GM21447 (cell line): Measurements from ENCODE around the gene EIF3M.

Source experiments
- ATAC-seq: cut with Tn5 transposase; IDR thresholded peaks from one replicate; pipeline ENCODE4 v1.9.1; 2021; ENCODE audit not compliant: unreplicated experiment

EIF3M gene

DNA sequence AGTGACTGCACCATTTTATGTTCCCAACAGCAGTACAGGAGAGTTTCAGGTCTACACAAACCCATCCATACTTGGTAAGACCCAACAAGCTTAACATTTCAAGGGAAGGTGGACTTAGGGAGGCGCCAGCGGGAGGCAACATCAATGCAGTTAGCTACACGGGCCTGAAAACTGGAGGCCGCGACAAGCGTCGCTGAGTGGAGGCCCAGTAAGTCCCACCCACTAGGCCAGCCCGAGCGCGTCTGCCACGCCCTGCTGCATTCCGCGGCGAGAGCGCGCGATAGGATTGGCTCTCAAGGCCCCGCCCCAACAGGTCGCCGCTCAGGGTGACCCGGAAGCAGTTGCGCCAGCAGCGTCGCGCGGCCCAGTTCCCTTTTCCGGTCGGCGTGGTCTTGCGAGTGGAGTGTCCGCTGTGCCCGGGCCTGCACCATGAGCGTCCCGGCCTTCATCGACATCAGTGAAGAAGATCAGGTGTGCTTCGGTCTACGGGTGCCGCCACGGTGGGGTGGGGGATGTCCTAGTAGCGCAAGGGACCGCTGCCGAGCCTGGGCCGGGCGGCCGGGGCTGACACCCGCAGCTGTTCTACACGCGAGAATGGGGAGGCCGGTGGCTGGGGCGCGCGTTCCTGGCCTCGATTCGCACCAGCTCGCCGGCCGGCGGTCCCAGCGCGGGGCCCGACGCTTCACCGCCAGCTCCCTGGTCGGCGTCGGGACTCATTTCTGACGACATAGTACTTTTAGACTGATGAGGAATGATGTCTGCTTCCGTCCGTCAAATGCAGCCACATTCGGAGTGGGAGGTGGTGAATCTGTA is at the start of gene EIF3M:
EIF3M (plus strand) TSS at position 373 of the 813 bp plus-strand sequence; CDS start at position 430, 57 bp downstream.
- peak; percentile 93 for ATAC-seq

DNA sequence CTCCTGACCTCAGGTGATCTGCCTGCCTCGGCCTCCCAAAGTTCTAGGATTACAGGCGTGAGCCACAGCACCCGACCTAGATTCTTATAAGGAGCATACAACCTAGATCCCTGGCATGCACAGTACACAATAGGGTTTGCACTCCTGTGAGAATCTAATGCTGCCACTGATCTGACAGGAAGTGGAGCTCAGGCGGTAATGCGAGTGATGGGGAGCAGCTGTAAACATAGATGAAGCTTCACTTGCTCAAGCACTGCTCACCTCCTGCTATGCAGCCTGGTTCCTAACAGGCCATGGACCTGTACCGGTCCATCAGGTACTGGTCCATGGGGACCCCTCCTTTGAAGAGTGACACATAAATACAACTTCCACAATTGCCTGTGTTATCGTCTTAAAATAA is 44.8 kb upstream of the EIF3M start:
- no peak for ATAC-seq

DNA sequence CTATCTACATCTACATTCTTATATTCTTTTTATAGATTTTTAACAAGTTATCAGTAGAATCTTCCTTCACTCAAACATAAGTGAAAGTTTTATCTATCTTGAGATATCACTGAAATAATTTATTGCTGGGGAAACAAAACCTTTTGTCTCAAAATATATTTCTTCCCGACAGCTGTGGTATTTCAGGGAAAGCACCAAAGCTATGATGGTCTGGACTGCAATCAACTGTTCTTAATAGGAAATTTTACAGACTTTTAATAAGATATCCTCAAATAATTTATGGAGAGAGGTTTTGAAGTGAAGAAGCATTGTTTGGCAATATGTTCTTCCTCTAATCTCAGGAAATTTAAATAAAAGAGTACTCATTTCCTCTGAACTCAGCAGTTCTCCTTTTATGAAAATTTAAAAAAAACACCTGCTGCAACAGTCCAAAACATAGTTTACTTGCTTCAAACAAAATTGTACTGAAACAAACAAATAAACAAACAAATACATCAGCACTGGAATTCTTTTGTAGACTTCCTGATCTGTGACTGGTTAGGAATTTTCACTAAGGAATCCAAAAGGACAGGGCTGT is 33.9 kb upstream of the EIF3M start:
- ATAC-seq, result no peak

DNA sequence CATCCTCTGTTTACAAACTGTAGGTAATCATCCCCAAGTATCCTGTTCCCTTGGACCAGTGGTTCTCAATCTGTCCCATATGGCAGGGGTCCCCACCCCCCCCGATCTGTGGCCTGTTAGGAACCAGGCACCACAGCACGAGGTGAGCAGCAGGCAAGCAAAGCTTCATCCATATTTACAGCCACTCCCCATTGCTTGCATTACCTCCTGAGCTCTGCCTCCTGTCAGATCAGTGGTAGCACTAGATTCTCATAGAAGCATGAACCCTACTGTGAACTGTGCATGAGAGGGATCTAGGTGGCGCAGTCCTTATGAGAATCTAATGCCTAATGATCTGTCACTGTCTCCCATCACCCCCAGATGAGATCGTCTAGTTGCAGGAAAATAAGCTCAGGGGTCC is 33.4 kb upstream of the EIF3M start:
- ATAC-seq, result no peak

DNA sequence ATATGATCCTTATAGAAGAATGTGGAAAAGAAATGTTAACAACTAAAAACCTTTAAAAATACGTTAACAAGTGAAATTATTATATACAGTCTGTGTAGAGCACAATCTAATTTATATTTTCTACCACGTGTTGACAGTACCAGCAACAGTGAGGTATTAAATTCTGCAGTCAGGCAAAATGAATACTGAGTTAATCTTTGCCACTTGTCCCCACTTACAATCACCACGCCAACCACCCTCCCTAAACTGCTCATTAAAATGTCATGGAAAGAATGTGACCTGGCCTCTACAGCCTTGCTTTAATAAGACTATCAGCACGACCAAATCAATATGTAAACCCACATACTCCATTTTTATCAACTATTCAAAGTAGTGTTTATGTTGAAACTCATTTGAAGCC is 28.5 kb upstream of the EIF3M start:
- ATAC-seq, result no peak

DNA sequence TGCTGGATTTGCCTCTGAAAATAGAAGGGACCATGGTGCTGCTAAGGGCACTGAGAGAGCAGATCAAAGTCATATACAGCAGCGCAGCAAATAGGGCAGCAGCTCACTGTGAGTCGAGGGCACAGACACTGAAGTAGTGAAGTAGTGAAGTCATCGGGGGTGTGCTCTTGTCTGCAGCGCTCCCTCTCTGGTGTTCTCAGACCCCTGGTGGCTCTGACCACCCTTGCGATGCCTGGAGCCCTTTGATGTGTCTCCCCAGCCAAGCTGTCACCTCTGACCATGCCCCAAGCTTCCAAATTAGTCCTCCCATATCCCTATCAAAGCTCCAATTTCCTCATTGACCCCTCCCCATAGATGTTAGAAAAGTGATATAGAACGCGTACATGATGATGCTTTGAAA is 27.7 kb upstream of the EIF3M start:
- no peak for ATAC-seq

DNA sequence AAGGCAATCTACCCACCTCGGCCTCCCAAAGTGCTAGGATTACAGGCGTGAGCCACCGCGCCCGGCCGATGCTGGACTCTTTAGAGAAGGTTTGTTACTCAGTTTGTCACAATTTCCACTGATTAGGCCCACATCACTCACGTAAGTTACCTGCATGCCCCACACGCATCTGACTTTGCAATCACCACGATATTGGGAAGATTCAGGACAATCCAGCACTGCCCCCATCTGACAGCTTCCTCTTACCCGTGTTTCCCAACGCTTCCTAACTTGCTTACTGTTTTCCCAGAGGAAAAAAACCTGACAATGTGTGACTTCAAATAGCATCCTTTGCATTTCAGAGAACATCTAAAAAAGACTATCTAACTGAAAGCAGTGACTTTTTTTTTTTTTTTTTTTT is 21.8 kb upstream of the EIF3M start:
- no peak for ATAC-seq

DNA sequence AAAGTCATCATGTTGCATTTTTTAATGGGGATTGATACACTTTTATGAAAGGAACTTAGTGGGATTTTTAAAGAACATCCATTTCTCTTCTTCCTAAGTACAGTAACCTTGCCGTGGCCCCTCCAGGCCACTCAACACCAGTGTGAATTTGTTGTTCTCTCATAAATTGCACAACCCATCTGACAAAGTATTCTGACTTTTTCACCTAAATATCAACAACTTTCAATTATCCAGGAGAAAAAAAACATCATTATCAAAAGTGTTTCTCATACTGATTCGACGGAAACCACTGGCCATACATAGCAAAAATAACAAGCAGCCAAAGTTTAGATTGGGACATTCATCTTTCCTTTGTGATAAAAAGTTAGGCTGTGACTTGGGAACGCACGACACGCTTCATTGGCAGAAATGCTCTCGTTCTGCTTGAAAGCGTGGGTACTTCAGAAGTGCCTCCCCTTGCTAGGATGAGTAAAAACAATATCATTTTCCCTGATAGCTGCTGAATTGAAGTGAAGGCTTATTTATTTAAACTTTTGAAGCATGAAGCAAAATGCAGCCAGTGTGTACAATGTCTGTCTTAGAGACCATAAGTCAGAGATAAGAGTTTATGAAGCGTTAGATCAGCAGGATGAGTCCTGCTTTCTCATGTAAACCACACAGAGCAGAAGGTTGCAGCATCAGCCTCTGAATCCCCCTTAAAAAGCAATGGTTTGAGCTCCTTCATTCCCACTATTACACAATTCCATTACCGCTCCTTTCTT is 20.6 kb upstream of the EIF3M start:
- ATAC-seq, result no peak

DNA sequence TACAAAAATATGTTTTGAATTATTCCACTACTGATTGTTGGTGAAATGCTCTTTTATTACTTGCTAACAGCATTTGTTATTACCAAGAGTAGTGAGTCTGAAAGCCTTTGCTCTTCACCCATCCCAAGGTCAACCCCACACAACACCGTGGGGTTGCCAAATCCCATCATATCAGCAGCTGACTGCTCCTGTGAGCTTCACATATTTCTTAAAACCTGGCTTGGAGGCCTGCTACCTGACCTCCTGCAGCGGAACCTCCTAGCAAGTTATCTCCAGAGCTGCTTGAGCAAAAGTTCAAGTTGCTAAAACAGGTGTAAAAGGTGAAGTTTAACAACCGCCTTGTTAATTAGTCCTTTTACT is 20.1 kb upstream of the EIF3M start:
- ATAC-seq, result no peak

DNA sequence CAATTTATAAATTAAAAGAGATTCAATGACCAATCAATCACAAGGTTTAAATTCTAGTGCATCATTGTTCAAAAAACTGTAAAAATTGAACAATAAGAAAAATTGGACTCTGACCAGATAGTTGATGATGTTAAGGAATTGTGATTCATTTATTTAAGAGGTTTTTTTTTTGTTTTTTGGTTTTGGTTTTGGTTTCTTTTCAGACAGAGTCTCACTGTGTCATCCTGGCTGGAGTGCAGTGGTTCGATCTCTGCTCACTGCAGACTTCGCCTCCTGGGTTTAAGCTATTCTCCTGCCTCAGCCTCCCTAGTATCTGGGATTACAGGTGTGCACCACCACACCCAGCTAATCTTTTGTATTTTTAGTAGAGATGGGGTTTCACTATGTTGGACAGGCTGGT is 17.1 kb upstream of the EIF3M start:
- ATAC-seq, result no peak

DNA sequence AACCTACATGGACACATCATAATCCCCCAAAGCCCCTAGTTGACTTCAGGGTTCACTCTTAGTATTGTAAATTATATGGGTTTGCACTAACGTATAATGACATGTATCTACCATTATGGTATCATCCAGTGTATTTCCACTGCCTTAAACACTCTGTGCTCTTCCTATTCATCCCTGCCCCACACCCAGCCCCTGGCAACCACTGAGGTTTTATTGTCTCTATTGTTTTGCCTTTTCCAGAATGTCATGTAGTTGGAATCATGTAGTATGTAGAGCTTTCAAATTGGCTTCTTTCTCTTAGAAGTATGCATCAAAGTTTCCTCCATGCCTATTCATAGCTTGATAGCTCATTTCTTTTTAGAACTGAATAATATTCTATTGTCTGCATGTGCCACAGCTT is 16.5 kb upstream of the EIF3M start:
- ATAC-seq, result no peak

DNA sequence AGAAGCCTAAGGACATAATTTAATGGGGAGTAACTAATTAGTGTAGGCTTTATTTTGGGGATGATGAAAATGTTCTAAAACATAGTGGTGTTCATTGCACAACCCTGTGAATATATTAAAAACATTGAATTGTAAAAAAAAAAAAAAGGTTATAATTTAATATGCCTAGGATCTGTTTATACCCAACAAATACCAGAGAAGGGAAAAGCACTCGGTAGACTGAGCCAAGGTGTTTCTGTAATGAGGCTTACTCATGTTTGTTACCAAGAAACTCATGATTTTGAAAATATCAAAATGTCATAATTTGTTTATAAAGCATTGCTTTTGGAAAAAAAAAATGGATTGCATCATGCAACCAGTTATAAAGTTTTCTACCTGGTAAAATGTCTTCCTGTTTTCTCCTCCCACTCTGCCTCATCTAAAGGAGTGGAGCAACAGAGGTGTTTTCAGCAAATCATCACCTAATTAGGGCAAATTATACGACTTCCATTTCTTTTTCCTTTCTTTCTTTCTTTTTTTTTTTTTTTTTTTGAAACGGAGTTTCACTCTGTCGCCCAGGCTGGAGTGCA is 14.2 kb upstream of the EIF3M start:
- no peak for ATAC-seq

DNA sequence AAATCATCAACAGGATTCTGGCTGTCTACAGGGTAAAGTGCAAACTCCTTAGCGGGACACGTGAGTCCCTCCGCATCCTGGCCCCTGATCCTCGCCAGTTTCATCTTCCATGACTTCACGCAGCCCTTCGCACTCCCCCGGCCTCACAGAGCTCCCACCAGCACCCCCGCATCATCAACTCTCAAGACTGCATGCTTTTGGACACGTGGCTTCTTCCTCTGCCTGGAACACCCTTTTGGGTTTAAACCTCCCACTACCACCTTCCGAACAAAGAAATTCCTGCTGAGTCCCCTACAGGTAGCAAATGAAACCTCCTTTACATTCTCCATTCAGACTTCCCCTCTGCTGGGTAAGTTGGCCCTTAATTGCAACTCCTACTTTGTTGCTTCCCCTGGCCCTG is 12.6 kb upstream of the EIF3M start:
- ATAC-seq, result no peak

DNA sequence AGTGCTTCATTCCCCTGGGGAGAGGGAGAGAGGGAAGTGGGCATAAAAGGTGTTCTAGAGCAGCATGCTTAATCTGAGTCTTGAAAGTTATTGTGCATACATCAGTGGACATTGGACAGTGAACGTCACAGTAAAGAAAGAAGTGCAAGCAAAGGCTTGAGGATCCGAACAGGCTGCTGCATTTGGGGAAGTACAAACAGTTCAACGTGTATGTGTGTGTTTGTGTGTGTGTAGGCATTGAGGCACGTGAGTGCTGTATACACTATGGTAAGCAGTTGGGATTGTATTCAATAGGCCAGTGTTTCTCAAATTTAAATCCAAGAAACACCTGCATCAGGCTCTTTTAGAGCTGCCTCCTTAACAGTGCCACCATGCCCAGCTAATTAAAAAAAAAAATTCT is 10.4 kb upstream of the EIF3M start:
- ATAC-seq, result no peak

DNA sequence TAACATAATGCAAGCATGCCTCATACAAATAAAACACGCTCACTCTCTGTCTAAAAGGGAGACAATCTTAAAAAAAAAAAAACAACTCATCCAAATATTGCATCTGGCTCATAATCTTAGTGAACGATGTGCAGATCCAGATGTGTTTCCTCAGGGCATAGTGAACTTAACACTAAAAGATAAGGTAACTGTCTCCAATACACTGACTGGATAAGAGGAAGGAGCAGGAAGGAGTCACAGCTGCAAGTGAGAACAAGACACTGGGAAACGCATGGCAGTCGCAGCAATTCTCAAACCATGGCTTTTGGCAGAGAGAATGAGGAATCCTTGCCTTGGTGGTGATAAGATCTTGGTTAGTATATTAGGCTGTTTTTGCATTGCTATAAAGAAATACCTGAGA is 9.2 kb upstream of the EIF3M start:
- ATAC-seq, result no peak

DNA sequence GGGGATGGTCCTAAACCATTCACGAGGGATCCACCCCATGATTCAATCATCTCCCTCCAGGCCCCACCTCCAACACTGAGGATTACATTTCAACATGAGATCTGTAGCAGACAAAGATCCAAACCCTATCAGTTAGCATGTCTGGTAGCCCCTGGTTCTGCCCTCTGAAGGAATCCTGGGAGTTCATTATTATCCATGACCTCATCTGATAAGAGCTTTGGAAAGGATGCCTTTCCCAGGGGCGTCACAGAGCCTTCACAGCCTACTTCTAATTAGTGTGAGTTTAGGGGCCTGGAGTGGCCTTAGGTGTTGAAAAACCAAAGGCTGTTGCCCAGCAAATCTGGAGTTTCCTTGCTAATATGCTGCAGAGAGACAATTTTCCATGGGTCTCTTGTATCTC is 8.6 kb upstream of the EIF3M start:
- no peak for ATAC-seq

DNA sequence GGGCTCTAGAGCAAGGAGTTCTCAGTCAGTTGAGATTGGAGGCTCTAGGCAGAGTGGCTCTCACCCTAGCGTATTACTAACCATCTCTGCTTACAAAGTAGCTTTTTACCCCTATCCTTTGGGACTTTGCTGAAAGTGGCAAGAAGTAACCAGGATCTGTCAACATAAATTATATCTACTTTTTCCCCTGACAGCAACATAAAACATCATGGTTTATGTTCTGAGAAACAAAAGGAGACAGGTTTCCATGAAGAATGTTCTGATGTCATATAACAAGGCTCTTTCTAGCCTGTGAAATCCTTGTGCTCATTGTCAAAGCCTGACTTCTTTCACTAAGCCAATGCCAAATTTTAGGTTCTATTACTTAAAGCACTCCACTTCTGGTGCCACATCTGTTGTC is 7.2 kb upstream of the EIF3M start:
- ATAC-seq, result no peak

DNA sequence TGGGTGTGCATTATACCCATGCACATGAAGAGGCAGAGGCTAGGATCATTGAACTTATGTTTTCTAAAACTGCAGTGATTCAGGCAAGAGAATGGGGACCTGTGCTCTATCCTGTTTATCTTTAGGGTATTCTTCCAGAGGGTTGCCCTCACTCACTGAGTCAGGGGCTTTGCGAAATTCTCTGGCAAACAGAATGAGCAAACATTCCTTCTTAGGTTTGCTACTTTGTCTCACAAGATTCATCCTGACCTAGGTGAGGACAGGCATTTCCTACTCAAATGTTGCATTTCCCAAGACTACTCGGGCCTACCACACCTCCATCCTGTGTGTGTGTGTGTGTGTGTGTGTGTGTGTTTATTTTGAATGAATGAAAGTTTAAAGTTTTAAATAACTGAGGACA is 2.7 kb upstream of the EIF3M start:
- ATAC-seq, result no peak

DNA sequence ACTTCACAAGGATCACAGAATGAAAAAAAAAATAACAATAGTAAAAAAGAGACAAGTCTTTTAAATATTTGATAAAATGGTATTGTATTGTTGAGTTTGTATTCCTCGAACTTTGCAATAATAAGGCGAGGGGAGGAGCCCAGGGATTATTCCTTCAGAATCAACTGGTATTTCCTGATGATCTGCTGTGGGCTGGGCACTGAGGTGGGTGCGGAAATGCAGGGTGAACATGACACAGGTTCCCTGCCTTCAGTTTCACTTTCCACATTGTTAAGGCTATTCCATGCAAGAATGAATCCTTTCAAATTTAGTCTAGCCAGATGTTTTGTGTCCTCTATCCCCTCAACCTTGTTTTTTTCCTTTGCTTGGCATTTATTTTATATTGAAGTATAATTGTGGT is 2.1 kb upstream of the EIF3M start:
- ATAC-seq, result no peak

DNA sequence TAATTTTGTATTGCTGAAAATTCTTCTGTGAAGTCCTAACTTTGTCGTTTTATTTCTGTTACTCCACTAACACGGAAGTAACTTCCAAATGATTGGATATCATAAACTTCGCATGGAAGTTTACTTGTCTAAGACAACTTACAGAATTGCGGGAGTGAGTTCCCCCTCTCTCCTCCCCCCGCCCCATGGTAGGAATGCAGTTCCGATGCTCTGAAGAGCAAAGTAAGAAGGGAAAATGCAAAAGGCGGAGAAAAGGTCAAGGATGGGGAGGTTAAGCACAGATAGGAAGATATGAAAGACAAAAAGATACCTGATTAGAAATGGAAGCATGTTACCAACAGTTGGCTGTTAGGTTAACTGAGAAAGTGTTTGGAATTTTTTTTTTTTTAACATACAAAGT is 1.3 kb downstream of the EIF3M start:
- no peak for ATAC-seq

DNA sequence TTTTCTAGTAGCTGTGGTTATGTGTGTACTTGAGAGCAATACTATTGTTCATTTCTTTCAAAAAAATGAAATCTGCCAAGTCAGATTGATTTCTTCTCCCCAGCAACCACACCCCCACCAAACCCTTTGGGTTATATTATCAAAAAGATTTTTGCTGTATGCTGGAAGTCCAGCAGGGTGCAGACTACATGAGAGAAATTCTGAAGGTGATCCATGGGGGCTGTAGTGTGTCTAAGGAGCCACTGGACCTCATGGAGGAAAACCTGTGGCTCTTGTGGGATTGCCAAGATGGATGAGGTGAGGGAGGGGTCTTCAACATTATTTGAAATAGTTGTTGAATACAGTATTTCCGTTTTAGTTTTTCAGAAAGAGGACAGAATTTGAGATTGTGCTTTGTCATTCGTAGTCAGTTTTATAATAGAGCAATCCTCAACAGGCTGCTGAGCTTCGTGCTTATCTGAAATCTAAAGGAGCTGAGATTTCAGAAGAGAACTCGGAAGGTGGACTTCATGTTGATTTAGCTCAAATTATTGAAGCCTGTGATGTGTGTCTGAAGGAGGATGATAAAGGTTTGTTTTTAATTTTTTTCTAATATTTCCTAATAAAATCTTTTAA is 3.1 kb downstream of the EIF3M start:
- no peak for ATAC-seq

DNA sequence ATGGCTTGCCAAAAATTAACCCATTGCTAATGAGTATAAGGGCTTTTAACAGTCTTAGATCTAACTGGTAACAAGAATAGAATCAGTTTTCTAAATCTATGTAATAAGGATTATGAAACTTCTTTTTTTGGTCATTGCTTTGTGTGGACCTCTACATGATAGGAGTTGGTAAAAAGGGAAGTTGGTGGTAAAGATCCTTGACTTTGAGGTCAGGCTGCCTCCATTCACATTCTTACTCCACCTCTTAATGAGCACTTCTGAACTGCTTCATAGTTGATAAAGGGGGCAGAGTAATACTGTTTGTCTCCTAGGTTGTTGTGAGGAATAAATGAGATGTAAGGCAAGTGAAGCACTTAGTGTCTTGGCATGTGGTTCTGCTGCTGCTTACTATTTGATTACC is 10.6 kb downstream of the EIF3M start:
- ATAC-seq, result no peak
